Activated naive CD4-positive, alpha-beta T cell treated with anti-CD3 and anti-CD28 coated beads, Interleukin-2, amount 50 U/mL, for 16 hours (primary cell): Measurements from ENCODE around the gene BNC2.

Experiments used
- DNase-seq: peaks from one replicate; pipeline ENCODE4 v3.0.0-alpha.2; 2020

Gene BNC2

GRCh38 chr9:16434526-16434925 is 435.9 kb downstream of the BNC2 start:
- DNase-seq = no peak

- no peak for DNase-seq
These were observed 437.0 kb downstream of the BNC2 start for GRCh38 chr9:16433494-16433893.

- DNase-seq = no peak
These were observed 438.6 kb downstream of the BNC2 start for GRCh38 chr9:16431666-16432392.

- no peak for DNase-seq
These were observed 440.8 kb downstream of the BNC2 start for GRCh38 chr9:16429671-16430070.

GRCh38 chr9:16427873-16428427 is 442.5 kb downstream of the BNC2 start:
- no peak for DNase-seq

GRCh38 chr9:16426716-16427115 is 443.8 kb downstream of the BNC2 start:
- DNase-seq = no peak

- no peak for DNase-seq
These were observed 444.8 kb downstream of the BNC2 start for GRCh38 chr9:16425562-16426231.

GRCh38 chr9:16422114-16422513 is 448.4 kb downstream of the BNC2 start:
- DNase-seq = no peak

- DNase-seq = no peak
These were observed 448.9 kb downstream of the BNC2 start for GRCh38 chr9:16421532-16421931.

GRCh38 chr9:16419124-16419523 is 451.3 kb downstream of the BNC2 start:
- no peak for DNase-seq

GRCh38 chr9:16418721-16419120 is 451.7 kb downstream of the BNC2 start:
- DNase-seq = no peak

GRCh38 chr9:16417749-16418148 is 452.7 kb downstream of the BNC2 start:
- DNase-seq = no peak

- no peak for DNase-seq
These were observed 453.3 kb downstream of the BNC2 start for GRCh38 chr9:16417161-16417560.

- no peak for DNase-seq
These were observed 456.0 kb downstream of the BNC2 start for GRCh38 chr9:16414451-16414850.

GRCh38 chr9:16413509-16414016 is 456.9 kb downstream of the BNC2 start:
- DNase-seq = no peak

- DNase-seq = no peak
These were observed 457.7 kb downstream of the BNC2 start for GRCh38 chr9:16412740-16413139.

GRCh38 chr9:16411311-16411710 is 459.2 kb downstream of the BNC2 start:
- DNase-seq = no peak

GRCh38 chr9:16410601-16411280 is 459.7 kb downstream of the BNC2 start:
- DNase-seq = no peak

GRCh38 chr9:16407617-16408016 is 462.9 kb downstream of the BNC2 start:
- DNase-seq = no peak

GRCh38 chr9:16406526-16407225 is 463.8 kb downstream of the BNC2 start:
- no peak for DNase-seq

- no peak for DNase-seq
These were observed 465.0 kb downstream of the BNC2 start for GRCh38 chr9:16405421-16405820.

GRCh38 chr9:16401701-16402100 is 468.8 kb downstream of the BNC2 start:
- DNase-seq = no peak

GRCh38 chr9:16398691-16399090 is 471.8 kb downstream of the BNC2 start:
- no peak for DNase-seq
